Inferior parietal cortex (tissue), 1 donor: Measurements from ENCODE around the gene EZH1.

Experiments used
- DNase-seq: peaks from one replicate; pipeline ENCODE4 v3.0.0-alpha.2; 2016; ENCODE audit errors: extremely low spot score

EZH1 gene

DNA sequence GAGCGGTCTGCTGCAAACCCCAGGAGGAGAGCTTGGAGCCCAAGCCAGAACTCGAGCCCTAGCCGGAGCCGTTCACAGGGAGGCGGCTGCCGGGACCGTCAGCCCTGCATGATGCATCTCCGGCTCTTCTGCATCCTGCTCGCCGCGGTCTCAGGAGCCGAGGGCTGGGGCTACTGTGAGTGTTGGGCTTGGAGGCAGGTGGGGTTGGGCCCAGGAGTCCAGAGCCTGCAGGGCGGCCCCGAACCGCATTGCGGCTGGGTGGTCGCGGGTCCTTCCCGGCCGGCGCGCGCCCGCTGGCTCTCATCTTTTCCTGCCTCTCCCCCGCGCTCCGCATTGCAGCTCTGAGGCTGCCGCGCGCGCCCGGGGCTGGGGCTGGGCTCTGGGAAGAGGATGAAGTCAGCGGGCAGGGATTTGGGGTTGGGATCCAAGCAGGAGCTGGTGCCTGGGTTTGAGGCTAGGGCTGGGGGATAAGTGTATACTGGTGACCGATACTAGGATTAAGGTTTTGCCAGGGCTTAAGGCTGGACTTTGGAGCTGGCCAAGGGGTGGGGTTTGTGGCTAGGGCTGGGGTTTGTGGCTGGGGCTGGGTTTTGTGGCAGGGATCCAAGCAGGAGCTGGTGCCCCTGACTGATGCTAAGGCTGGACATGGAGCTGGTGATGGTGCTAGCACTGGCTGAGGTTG, 62.0 kb downstream of the EZH1 start:
- no peak for DNase-seq

DNA sequence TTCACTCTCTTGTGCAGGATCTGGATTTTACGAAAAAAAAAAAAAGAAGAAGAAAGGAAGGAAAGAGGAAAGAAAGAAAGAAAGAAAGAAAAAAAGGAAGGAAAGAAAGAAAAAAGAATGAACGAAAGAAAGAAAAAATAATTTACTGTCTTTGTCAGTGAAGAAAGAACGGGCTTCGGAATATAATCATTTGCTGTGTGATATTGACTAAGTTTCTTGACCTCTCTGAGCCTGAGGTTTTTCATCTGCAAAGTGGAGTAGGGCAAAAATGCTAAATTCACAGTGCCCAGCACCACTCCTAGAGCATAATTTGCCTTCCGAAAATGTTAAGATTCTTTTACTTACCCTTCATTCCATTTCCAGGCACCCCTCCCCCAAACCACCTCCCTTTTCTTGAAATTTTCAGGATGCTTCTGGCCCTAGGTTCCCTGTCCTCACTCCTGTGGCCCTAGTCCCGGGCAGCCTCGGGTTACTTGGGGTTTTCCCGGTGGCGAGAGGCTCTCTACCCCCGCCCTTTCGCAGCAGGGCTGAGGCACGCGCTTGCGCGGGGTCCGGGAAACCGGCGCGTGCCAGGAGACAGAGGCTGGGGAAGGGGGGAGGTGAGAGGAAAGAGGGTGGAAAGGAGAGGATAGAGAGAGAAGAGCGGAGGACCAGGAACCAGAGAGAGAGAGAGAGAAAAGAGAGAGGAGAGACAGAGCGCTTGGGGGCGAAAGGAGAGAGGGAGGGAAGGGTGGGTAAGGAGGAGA, 62.7 kb downstream of the EZH1 start, which contains the start of gene CNTNAP1:
TSS of gene CNTNAP1 (plus strand) at position 556 of the 746 bp plus-strand sequence. CDS start 299 bp downstream, outside the sequence.
- DNase-seq = no peak

- DNase-seq = no peak
Observed at GRCh38 chr17:42680331-42680808, 64.5 kb downstream of the EZH1 start.

- no peak for DNase-seq
Observed at GRCh38 chr17:42679492-42680330, 65.1 kb downstream of the EZH1 start.

GRCh38 chr17:42678951-42679491, 65.8 kb downstream of the EZH1 start:
- no peak for DNase-seq

GRCh38 chr17:42677921-42678781, 66.7 kb downstream of the EZH1 start:
- peak; percentile 81 for DNase-seq

DNA sequence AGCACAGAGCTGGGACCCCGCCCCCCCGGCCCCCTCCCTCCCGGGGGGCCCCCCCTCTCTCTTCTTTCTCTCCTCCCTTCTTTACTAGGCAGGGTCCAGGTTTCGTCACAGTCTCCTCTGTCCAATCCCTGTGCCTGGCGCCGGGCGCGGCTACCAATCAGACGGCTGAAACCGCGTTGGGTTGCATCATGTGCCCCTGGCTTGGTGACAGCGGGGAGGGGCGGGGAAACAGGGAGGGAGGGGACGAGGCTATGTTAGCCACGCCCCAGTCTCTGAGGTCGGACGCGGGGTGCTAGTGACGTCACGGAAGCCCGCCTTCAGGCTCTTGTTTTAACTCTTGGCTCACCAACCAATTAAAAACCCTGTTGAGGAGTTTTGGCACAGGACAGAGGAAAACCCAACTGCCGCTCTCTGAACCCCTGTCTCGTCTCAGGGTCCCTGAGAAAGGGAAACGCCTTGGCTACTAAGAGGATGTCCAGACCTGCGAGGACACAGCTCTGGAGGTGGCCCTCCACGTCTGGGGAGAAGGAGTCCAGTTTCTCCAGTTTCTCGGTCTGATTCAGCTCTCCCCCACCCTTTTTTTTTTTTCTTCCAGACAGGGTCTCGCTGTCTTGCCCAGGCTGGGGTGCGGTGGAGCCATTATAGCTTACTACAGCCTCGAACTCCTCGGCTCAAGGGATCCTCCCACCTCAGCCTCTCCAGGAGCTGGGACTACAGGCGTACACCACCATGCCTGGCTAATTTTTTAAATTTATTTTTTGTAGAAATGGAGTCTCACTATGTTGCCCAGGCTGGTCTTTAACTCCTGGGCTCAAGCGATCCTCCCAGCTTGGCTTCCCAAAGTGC, 67.6 kb downstream of the EZH1 start:
- peak; percentile 98 for DNase-seq

GRCh38 chr17:42676424-42677011, 68.3 kb downstream of the EZH1 start, which contains the start of gene PLEKHH3:
TSS of gene PLEKHH3 (minus strand) at chr17:42676994. CDS start at chr17:42676563, 431 bp downstream.
- no peak for DNase-seq

DNA sequence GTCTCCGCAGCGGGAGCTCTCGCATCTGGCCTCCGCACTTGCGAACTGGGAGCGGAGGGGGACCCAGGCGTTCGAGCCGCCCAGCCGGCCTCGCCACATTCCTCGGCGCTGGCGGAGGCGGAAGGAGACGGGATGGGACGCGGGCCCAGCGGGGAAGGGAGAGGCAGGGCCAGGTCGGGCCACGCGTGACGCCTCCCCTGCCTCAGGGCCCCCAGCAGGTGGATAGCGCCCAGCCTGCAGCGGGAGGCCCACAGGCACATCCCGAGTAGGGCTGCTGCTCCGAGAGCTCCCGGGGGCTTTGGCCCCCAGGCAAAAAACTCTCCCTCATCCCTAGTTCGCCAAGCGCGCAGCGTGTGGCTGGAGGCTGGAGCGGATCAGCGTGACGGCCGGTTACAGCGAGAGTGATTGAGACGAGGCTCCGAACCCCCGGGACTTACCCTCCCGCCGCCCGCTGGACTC, 68.8 kb downstream of the EZH1 start:
- no peak for DNase-seq

GRCh38 chr17:42675348-42675964, 69.4 kb downstream of the EZH1 start:
- no peak for DNase-seq

DNA sequence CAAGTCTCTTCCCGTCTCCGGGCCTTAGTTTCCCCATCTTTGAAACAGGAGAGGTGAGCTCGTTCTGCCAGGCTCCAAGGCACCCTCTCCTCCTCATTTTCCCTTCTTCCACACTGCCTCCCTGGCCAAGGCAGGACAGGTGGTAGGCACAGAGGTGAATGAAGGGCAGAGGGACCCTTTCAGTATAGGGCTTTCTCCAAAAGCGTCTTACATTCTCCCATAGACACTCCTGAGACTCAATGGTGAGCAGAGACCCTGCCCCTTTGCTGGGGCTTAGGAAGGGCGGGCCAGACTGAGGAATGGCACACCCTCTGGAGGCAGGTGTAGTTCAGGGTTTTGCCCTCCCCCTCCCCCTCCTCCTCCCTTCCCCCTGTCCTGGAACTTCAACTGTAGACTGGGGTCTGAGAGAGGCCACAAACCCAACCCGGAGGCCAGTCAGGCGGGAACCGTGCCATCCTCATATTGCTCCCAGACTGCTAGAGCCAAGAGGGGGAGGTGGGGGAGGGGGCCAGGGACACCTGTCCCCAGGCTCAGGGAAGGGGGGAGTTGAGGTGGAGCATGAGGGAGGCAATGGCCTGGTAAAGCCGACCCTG, 70.0 kb downstream of the EZH1 start:
- DNase-seq = no peak

DNA sequence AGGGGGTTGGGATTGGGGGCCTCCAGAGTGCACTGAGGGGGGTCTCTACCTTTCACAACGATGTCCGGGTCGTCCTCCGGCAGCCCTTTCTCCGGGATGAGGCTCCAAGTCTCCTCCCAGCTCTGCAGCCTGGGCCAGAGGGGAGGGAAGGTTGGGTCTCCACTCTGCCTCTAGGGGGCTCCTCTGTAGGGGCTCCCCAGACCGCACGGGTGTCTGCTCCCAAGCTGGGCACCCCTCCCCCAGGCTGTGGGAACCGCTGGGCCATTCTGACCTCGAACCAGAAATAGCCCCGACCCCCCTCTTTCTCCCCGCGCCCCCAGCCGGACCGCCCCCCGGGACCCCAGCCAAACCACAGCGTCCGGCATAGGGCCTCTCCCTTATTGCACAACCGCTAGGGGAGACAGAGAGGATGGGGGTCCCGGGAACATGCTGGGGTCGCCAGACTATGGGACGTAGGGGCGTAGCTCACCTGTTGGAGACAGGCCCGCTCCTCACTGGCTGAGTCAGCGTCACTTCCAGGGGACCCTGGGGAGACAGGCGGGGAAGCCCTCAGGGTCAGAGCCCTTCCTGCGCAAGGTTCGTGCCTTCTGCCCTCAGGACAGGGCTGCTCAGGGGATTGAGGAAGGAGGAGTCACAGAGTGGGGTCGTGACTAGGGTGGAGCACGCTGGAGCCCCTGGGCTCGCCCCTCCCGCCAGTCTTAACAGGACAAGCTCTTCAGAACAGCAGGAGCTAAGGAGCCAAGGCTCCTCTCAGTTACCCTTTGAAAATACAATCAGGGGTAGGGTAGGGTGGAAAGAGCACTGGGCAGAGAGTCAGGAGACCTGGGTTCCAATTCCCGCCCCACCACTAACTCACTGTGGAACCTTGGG, 70.7 kb downstream of the EZH1 start:
- DNase-seq = no peak

GRCh38 chr17:42673266-42673884, 71.5 kb downstream of the EZH1 start:
- no peak for DNase-seq

DNA sequence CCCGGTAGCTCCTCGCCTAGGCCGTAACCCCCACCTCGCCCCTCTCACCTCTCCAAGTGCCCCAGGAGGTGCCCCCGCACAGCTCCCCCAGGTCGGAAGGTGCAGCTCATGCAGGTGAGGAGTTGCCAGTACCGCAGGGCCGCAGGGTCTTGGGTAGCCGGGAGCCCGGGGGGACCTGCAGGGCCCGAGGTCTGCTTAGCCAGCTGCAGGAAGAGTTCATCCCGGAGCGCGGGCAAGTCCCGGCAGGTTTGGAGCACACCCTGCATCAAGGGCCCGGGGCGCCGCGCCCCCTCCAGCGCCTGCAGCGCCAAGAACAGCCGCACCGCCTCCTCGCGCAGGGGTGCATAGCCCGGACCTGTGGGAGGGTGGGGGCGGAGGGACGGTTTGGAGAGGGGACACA, 72.8 kb downstream of the EZH1 start:
- DNase-seq = no peak

DNA sequence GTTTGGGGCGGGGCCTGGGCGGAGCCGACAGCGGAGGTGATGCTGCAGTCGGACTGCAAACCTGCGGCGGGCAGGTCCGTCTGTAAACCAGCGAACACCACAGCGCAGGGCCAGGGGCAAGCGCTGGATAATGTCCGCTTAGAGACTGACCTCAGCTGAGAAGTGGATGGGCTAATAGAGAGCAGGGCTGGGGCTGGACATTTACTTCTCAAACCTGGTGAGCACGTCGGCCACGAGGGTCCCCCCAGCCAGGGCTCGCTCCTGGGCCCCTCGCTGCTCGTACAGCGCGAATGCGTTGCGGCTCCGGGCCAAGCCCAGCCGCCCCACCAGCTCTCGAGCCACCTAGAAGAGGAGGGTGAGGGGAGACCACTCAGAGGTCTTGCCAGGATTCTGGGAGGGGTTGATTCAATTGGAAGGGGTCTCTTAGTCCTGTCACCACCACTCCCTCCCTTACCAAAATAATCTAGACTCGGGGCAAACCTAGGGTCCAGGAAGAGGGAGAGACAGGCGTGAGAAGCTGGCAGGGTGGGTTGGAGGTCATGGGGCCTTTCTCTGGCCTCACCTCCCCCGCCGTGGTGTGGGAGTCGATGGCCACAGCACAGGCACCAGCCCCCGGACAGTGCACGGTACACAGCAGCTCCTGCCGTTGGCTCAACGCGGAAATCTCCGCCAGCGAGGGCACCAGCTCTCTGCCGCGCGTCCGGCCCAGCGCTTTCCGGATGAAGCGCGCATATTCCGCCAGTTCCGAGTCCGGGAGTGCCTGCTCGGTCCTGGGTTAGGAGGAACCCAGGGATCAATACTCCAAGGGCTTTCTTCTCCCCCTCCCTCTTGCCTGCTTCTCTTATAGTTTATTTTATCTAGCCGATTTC, 73.8 kb downstream of the EZH1 start:
- DNase-seq = no peak
